GM12865 (cell line): ENCODE data around the gene MYH11.

Experiments
- DNase-seq: peaks from one replicate; pipeline ENCODE4 v3.0.0; 2010; ENCODE audit warnings: low read depth
- H3K4me3 ChIP-seq: 2 replicates; pipeline ENCODE4 v1.5.1; 2011; ENCODE audit warnings: mild to moderate bottlenecking, low read depth, low read length, control low read depth
- TF ChIP-seq, protein P1 (sequence below): IDR thresholded peaks from 2 replicates; pipeline ENCODE4 v1.5.1; 2011; ENCODE audit warnings: low read length, control low read depth, low read depth, inconsistent platforms; ENCODE audit not compliant: insufficient read depth; ENCODE audit errors: missing control alignments

The MYH11 gene

GRCh38 chr16:15742716-15743115 is 114.1 kb downstream of the MYH11 start:
- DNase-seq = no peak
- no peak overlapping the region for H3K4me3 ChIP-seq
- TF ChIP-seq, protein P1, sequence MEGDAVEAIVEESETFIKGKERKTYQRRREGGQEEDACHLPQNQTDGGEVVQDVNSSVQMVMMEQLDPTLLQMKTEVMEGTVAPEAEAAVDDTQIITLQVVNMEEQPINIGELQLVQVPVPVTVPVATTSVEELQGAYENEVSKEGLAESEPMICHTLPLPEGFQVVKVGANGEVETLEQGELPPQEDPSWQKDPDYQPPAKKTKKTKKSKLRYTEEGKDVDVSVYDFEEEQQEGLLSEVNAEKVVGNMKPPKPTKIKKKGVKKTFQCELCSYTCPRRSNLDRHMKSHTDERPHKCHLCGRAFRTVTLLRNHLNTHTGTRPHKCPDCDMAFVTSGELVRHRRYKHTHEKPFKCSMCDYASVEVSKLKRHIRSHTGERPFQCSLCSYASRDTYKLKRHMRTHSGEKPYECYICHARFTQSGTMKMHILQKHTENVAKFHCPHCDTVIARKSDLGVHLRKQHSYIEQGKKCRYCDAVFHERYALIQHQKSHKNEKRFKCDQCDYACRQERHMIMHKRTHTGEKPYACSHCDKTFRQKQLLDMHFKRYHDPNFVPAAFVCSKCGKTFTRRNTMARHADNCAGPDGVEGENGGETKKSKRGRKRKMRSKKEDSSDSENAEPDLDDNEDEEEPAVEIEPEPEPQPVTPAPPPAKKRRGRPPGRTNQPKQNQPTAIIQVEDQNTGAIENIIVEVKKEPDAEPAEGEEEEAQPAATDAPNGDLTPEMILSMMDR = no peak

DNA sequence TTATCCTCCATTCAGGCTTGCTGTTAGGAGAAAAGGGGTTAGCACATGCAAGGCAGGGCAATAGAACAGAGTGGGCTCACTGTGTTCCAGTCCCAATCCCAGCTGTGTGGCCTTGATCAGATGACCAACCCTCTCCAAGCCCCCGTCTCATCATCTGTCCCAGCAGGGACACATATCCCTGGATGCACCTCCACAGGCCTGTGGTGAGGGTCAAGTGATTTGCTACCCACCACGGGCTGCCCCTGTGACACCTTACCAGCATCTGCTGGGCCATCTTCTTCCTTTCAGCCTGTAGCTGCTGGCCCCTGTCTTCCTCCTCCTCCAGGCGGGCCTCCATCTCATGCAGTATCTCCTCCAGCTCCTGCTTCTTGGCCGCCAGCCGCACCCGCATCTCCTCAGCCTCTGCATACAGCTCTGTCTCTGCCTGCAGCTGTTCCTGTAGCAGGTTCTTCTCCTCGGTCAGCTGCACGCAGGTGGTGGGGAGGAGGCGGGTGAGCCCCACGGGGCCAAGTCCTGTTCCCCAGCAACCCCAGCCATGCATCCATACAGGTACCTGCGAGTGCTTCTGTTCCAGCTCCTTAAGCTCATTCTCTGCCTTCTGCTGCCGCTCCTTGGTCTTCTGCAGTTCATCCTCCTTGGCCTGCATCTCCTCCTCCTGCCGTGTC is 115.5 kb downstream of the MYH11 start:
- DNase-seq = no peak
- H3K4me3 ChIP-seq = no peak overlapping the region
- TF ChIP-seq, protein P1 = no peak

GRCh38 chr16:15739950-15740349 is 116.9 kb downstream of the MYH11 start:
- TF ChIP-seq, protein P1 = no peak
- no peak for DNase-seq
- H3K4me3 ChIP-seq = no peak overlapping the region

DNA sequence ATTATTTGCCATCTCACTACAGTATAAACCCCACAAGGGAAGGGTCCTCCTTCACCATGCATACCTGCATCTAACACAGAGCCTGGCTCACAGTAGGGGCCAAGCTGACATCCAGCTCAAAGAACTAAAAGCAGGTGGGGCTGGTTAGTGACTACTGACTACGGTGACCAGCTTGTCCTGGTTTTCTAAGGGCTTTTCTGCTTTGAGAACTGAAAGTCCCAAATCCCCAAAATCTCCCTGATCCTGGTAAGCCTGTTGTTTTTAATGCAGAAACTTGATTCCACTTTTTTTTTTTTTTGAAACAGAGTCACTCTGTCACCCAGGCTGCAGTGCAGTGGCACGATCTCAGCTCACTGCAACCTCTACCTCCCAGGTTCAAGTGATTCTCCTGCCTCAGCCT is 117.4 kb downstream of the MYH11 start:
- no peak for DNase-seq
- H3K4me3 ChIP-seq = no peak overlapping the region
- TF ChIP-seq, protein P1 = no peak

DNA sequence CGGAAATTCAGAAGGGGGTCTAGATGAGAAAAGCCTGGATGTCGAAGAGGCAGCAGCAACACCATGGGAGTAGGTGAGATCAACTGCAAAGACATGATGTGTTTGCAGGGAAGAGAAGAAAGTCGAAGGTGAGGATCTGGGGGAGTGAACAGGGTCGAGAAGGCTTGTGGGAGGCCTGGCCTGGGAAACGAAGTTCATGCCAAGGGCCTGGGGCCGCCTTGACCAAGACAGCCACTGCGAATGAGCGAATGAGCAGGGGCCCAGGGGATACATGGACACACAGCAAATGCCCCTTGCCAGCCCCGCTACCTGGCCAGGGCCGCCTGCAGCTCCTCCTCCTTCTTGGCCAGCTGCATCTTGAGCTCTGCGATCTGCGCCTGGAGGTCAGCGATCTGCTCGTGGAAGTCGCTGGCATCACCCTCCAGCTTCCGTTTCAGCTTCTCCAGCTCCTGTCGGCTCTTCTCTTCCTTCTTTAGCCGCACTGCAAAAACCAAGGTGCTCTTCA is 119.6 kb downstream of the MYH11 start:
- TF ChIP-seq, protein P1 = no peak
- H3K4me3 ChIP-seq = no peak overlapping the region
- no peak for DNase-seq

- DNase-seq = no peak
- TF ChIP-seq, protein P1 = no peak
- no peak overlapping the region for H3K4me3 ChIP-seq
Measured at GRCh38 chr16:15736529-15736928, 120.3 kb downstream of the MYH11 start.

- no peak for DNase-seq
- H3K4me3 ChIP-seq = no peak overlapping the region
- TF ChIP-seq, protein P1 = no peak
Measured at GRCh38 chr16:15735610-15736009, 121.2 kb downstream of the MYH11 start.
